SIG-M5 (cell line): ENCODE measurements around the gene NFATC2.

ENCODE experiments used
- DNase-seq: peaks from one replicate; lab custom pipeline; 2025; lab: John Stamatoyannopoulos, UW

NFATC2 gene

DNA sequence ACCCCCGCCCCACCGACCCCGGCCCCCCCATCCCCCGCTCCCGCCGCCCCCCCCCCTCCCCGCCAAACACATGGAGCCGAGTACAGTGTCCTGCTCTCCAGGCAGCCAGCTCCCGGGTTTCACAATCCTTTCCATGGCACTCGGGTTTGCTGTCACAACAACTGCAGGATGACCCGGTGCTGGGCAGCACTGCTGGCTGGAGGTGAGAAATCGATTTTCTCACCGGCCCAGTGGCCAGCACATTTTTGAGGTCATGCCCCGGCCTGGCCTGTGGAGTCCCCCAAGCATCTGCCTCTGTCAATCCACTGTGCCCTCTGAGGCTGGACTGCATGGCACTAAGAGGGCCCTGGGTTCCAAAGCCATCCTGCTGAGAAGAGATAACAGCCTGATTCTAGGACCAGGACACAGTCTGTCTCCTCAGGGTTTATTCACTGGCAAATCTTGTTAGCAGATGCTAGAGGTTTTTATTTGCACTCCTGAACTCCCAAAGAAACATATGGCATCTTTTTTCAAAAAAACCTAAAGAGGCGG lies 129.5 kb downstream of the NFATC2 start:
- no peak for DNase-seq

DNA sequence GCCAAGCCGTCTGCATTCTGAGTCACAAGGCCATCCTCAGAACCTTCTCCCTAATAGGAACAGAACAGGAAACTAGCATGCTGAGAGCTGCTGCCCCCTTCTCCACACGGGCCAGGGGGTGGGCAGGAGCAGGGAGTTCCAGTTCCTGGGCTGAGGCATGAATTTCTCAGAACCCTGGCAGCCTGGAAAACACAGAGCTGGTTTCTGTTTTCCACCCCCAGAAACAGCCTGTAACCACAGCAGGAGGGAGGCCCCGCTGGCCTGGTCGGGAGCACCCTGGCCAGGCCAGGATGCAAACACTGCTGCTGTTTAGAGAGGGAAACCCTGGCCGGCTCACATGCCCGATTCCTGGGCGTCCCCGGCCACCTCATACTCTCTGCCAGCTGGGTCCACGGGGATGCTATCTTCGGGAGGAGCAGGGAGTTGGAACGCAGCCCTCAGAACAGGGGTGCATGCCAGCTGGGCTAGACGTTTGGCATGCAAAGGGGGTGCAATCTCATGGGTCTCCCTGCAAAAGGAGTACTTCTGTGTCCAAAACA lies 130.1 kb downstream of the NFATC2 start:
- no peak for DNase-seq

DNA sequence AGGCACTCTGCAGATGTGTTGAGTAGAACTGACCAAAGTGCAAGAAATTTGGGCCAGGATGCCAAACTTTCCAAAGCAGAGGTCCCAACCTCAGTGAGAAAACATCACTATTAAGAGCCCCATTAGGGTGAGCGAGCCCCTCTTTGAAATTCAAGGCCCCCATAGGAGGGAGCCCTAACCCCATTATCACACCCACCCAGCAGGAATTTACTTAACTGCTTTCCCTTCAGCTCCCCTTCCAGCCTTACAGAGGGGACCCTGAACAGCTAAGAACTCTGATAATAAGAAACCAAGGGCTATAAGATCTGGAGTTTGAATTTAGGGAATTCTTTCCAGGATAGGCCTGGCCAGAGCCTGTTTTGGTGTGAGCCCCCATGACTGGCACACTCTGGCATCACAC lies 130.6 kb downstream of the NFATC2 start:
- no peak for DNase-seq

DNA sequence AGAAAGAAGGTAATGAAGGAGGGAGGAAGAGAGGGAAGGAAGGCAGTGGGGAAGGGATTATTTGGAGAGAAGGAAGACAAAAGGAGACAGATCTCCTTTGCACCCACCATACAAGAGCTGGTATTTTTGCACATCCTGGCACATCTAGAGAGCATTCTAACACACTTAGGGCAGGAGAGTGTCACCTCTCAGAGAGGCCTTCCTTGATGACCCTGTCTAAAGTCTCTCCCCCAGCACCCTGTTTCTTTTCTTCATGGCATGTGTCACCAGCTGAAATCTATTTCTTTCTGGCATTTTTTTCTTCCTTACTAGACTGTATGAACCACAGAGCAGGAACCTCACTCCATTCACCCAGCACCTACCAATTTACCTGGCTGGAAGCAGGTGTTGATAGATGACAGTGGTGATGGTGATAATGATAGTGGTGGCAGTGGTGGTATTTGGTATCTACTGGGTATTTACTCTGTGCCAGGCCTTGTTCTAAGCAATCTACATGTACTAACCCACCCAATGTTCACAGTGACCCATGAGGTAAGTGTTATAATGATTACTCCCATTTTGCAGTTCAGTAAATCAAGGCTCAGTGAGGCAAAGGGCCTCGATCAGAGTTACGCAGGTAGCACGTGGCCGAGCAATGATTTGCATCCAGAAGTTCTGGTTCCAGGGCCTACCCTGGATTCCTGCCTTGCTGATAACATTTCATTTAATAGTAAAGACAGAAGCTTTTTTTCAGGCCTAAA lies 131.8 kb downstream of the NFATC2 start:
- DNase-seq, result no peak

DNA sequence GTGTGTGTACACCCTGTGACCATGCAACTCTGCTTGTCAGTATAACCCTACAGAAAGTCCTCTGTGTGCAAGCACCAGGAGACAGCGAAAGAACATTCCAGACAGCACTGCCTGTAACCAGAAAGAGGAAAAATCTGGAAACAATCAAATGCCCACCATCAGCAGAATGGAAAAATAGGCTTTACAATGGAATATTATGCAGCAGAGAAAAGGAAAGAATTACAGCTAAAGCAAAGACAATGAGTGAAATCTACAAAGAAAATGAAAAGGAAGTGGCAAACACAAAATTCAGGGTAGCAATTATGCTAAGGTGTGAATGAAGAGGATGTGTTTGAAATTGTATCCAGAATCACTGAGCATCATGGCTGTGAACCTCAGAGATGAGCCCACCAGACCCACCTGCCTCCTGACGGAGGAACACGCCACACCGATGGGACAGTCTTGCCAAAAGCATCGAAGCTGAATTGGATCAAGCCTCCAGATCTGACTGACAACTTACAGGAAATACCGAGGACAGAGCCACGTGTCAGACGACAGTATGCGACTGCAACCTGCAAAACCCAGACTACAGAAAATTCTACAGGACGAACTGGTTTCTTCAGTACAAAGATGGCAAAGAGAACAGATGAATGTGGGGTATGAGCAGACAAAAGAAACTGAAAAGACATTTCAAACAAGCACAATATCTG lies 133.2 kb downstream of the NFATC2 start:
- no peak for DNase-seq

DNA sequence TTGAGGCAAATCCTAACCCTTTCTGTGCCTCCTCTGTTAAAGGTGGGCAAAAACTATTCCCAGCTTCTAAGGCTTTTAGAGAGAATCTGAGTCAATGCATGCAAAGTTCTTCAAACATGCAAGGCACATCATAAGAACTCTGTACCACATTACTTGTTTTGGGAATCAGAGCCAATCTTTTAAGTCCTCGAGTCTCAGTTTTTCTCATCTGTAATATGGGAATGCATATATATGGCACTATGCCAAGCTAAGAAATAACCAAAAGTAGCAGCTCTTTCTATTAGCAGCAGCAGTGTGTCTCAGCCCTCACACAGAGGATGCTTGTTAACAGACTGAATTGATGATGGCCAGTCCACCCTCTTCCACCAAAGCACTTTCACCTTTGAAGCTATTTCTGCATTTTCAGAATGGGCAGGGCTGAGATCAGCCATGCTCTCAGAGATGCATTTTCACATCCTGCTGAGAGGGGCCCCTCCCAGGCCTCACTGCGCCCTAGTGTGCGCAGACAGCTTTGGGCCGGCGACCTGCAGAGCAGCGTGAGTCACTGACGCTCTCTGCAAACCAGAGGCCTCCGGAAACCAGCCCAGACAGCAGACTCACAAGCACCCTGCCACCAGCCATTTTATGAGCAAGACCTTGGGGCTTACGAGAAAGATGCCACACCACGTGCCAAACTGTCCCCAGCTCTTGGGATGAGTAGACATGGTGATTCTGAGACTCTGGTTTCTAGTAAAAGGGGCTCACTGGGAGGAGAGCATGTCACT lies 138.0 kb downstream of the NFATC2 start:
- peak; percentile 18 for DNase-seq

DNA sequence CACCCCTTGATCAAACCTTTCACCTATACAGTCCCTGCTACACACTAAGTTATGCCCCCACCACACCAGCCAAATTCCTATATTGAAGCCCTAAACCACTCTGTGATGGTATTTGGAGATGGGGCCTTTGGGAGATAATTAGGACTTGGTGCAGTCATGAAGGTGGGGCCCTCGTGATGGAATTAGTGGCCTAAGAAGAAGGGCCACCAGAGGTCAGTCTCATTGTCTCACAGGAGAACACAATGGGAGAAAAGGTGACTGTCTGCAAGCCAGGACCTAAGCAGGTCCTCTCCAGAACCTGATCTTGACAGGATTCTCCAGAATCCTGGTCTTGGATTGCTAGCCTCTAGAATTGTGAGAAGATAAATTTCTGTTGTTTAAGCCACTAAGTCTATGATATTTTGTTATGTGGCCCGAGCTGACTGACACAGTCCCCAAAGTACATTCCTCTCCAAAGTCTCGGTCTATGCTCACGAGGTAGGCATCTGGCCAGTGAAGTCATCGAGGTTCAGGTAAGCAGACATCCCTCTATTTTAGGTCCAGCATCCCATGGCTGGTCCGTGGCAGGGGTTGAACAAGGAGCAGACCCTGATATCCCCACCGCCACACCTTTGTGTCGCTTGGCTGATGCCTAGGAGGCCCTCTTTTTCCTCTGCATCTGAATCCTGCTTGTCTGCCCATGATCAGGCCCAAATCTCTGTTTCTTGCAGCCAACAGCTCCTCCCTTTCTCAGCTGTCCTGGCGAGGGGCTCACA lies 138.9 kb downstream of the NFATC2 start:
- DNase-seq, result no peak

DNA sequence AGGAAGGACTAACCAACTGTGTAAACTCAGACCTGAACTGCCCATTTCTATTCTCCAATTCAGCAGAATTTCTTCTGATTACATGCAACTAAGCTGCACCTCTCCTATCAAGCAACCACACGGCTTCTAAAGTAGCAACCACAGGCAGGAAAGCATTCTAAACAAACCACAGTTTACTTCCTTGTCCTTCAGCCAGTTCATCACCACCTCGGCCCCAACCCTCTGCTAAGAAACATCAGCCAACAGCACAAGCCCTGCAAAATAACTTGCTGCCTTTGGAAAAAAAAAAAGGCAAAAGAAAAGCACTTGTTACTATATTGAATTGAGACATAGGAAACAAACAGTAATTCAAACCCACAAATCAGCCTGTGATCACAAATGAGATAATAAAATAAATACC lies 140.3 kb downstream of the NFATC2 start:
- DNase-seq, result no peak

DNA sequence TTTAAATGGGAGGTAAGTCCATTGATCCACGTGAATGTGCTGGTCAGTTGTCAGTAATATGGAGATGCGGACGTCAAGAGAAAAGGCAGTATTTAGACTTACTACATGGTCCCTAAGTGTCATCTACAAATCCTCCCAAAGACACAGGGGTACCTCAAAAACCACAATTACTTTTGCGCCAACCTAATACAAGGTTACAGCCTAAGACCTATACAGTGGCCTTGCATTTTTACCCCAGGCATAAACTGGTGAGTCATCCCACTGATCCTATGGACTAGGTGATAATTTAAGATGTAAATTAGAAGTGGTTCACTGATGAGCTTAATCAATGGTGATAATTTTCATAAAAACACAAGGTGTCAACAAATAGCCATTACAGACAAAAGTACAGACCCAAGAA lies 141.0 kb downstream of the NFATC2 start:
- DNase-seq, result no peak

DNA sequence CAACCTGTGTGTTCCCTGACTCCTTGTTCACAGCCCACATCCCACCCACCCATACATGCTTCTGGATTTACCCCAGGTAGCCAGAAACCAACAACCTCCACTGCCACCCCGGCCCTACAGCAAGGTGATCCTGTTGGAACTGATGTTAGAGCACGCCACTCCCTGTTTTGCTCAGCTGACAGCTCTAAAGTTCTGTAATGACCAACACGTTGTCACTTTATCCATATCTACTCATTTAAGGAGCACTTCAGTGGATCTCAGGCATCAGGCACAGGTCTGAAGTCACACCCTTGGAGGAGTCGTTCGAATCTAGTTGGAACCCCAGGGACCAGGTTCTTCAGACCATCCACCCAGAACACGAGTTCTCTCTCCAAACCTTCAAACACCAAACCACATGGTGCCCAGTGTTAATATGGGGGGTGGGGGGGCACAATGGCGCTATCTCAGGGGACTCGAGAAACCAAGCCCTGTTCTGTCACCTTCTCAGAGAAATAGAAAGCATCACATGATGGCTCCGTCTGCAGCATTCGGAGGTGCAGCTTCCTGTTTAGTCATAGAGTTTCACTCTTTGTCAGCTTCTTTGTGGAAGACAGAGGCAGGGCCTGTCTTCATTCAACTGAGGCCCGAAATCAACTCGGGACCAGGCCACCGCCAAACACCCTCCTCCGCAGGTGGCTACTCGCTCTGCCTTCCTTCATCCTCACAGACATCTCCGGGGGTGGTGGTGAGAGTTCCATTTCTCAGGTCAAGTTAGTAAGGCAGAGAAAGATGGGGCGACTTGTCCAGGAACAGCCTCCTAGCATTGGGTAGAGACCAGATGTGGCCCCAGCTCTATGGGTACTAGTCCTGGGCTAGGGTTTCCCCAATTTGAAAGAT lies 142.2 kb downstream of the NFATC2 start:
- DNase-seq, result no peak

DNA sequence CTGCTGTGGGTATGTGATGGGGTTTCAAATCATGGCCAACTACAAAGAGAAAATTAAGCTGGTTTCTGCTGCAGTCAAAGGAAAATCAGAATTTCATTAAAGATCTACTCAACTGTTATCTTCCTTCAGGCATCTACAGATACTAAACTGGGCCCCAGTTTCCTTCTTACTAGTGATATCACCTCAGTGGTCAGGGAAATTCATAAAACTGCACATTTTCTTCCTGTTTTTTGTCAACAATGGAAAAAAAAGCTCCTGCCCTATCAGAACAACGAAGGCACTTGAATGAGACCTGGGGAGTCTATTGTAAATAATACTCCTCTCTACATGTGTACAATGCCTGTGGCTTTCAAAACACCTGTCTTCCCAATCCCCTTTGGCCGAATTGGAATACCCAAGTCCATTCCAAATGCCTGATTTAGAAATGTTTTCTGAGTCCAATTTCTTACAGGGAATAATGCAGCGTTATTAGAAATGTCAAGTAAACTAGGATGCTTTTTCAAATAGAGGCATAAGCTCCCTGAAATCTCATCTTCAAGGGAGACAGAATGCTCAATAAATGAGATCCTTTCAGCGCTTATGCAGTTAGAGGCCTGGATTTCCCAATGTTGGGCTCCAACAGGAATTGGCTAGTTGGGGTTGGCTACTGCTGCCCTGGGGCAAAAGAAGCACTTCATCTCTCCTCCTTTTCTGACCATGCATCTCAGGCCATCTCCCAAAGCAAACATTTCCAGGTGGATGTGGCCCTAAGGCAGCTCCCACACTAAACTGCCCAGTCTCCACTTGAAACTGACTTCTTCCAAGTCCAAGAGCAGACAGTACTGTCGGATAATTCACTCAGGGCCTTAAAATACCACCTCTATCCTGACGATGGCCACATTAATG lies 143.3 kb downstream of the NFATC2 start:
- no peak for DNase-seq

DNA sequence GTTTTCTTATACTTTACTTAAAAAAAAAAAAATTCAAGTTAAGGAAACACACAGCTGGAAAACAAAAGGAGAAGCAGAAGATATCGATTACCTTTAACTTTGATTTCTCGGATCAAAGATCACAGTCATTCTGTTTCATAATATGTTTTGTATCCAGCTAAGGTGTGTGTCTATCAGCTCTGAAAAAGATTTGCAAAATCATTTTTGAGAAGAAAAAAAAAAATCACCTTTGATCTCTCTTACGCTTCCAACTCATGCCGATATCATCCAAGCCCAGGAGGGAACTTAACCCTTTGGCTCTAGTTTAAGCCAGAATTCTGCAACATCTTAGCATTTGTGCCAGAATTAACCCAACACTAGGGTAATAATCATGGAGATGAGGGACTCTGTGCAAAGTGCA lies 144.0 kb downstream of the NFATC2 start:
- no peak for DNase-seq

DNA sequence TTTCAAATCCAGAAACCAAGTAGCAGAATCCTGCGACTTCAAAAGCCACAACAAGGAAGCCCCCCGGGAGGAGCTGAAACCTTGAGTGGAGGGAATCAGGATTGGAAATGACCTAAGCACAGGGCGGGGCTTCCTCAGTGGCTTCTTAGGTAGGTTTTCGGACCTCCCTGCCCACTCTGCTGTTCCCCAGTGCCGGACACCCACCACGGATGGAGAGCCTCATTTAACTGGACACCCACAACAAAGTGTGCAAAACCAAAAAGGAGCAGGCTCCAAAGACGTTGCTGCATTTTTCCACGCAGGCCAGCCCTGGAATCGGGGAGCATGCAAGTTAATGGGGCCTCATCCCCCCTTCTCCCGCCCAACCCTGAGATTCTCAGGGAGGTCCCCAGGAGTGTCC lies 144.4 kb downstream of the NFATC2 start:
- no peak for DNase-seq

DNA sequence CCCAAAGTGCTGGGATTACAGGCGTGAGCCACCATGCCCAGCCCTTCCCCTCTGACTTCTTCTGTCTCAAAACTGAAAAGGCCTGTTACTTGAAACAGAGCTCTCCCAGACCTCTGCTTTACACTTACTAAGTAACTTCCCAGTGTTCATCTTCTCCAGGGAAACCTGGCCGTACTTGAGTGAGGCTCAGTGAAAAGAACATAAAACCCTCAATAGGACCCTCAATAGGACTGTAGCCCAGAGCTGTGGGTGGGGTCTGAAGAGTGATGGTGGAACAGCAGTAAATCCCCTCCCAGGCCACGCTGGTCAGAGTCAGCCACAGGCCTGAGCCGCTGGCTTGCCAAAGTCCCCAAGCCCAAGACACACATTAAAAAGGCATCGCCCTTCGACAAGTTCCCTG lies 145.4 kb downstream of the NFATC2 start:
- DNase-seq, result no peak

DNA sequence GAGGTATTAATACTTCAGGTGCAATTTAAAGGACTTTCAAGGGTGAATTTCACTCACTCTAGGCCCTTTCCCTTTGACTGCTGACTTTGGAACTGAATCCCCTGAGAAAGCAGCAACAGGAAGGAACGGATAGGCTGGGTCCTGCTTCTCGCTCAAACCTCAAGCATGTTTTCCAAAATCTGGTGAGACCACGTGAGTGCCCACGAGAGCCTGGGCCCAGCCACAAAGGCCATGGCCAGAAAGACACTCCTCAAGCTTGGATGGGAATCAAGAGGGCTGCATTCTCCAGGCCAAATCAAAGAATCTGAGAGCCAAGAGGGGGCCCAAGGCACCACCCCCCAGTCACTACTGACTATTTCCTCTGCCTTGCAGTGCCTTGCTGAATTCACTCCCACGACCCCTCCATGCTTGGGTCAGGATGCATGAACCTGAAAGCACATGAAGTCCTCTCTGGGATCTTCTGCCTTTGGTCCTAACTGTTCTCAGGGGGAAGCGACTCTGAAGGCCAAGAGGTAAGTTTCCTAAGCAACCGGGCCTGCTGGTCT lies 146.1 kb downstream of the NFATC2 start:
- DNase-seq, result no peak

DNA sequence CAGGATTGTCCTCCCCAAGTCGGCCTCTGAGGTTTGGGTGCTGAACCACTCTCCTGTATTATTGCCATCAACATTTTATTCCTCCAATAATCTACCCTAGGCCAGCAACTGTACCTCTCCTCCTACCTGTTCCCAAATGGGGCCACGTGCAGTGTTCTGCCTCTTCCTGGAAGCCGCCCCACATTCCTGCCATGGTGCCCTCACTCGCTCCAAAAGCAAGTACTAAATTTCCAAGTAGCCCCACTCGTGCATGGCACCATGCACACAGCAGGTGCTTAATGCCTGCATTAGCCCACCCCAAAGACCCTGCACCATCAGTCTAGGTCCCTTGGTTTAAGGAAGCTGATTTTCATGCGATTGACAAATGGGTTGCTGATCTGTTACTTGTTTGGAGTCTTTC lies 147.8 kb downstream of the NFATC2 start:
- no peak for DNase-seq

DNA sequence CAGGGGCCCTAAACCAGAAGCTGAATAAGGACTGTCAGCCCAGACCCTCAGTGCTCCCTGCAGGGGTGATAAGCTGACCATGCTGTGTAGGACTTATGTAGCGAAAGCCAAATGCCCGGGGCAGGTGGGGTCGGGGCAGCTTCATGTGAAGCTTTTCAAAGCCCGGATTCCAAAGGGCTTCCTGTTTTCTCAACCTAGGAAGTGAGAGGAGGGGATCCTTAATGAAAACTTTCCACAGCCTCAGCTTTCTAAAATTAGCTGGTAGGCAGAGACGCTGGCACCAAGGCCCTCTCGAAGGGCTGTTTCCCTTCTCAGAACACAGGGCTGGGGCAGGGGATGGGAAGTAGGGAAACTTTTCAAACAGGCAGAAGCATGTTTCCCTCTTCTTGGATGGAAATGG lies 148.9 kb downstream of the NFATC2 start:
- DNase-seq, result no peak

DNA sequence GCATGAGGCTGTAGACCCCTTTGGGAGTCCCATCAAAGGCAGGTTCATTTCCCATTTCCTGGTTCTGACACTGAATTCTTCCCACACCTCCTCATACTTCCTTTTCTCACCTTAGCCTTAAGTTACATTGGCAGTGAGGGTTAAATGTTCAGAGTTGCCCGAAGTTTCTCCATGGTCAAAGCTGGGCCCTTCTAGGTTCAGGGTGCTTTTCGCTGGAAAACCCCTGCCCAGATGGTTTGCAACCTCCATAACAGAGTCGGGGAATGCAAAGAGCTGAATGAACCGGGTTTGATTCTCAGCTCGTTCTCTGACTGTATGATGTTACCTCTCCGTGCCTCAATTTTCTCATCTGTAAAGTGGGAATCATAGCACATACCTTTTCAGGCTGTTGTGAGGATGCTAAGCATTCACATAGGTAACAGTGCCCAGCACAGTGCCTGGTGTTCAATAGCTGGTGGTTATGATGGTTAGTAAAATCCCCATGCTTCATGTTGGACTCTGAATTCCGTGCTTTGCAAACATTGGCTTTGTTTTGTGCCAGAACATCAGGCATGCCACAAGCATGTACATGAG lies 149.8 kb downstream of the NFATC2 start:
- DNase-seq, result no peak

DNA sequence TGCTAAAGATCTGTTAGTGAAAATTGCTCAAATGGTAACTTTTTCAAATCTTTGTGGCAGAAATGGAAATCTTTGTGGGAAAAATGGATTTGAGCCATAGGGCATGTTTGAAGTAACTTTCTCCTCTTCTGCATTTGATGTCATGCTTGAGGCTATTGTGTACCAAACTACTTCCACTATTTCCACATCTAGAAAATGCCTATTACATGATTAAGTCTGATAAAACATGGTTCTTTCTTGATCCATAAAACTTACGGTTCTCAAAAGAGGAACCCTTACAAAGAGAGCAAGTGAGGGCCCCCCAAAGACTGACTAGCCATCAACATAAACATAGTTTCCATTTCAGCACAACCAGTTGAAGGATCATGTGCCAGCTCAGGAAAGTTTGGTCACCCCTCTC lies 150.6 kb downstream of the NFATC2 start:
- DNase-seq, result no peak
